22Rv1 (cell line): ENCODE measurements around the gene INTU.

ENCODE experiments used
- CTCF ChIP-seq: fragments of 450-650 bp; IDR thresholded peaks from 2 replicates; pipeline ENCODE4 v1.5.1; 2017; ENCODE audit warnings: mild to moderate bottlenecking
- ZFX ChIP-seq: fragments of 450-650 bp; IDR thresholded peaks from 2 replicates; pipeline ENCODE4 v1.6.1; 2017; ENCODE audit warnings: antibody characterized with exemption, borderline replicate concordance

GRCh38 chr4:127747883-127748282 is 115.1 kb downstream of the INTU start:
- no peak for TF ChIP-seq CTCF
- TF ChIP-seq ZFX, result no peak
